ENCODE data around the gene SLC39A7.

The SLC39A7 gene

GRCh38 chr6:33236328-33236727 lies 35.7 kb downstream of the SLC39A7 start:
- H3K9me3 ChIP-seq (ENCODE audit: control insufficient read depth, insufficient read depth, low read length): no peaks in the 10 kb centered on the region
- no peak overlapping the region for H3K27ac ChIP-seq (ENCODE audit: low read depth, low read length)
- H3K36me3 ChIP-seq (ENCODE audit: control insufficient read depth, low read length): no peaks in the 10 kb centered on the region
- no peaks in the 10 kb centered on the region for H3K79me2 ChIP-seq (ENCODE audit: control insufficient read depth, low read length)
- no peak overlapping the region for H3K4me2 ChIP-seq (ENCODE audit: low read length)
- peaks cover 38% of the 10 kb centered on the region for H3K27me3 ChIP-seq (ENCODE audit: control insufficient read depth, low read length)
- no peaks in the 10 kb centered on the region for H4K20me1 ChIP-seq (ENCODE audit: control insufficient read depth, insufficient read depth, low read depth, low read length)
- H3K4me3 ChIP-seq (ENCODE audit: low read length): no peak overlapping the region
- no peaks in the 10 kb centered on the region for H3K9me2 ChIP-seq (replicated peaks; ENCODE audit: control insufficient read depth, low read length)
- H3K4me1 ChIP-seq (ENCODE audit: control insufficient read depth, low read length): no peaks in the 10 kb centered on the region
- no peak for TF ChIP-seq EZH2phosphoT487 (IDR thresholded peaks at IDR 0.05; ENCODE audit: borderline replicate concordance, low read length)
- H3F3A ChIP-seq (ENCODE audit: control insufficient read depth, insufficient read depth): no peaks in the 10 kb centered on the region

DNA sequence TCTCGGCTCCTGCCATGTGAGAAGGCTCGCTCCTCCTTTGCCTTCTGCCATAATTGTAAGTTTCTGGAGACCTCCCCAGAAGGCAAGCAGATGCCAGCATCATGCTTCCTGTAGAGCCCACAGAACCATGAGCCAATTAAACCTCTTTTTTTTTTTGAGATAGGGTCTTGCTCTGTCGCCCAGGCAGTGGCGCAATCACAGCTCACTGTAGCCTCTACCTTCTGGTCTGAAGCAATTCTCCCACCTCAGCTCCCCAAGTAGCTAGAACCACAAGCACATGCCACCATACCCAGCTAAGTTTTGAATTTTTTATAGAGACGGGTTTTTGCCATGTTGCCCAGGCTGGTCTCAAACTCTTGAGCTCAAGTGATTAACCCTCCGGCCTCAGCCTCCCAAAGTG lies 36.2 kb downstream of the SLC39A7 start:
- no peak overlapping the region for H3K4me2 ChIP-seq (ENCODE audit: low read length)
- H3K79me2 ChIP-seq (ENCODE audit: control insufficient read depth, low read length): no peaks in the 10 kb centered on the region

DNA sequence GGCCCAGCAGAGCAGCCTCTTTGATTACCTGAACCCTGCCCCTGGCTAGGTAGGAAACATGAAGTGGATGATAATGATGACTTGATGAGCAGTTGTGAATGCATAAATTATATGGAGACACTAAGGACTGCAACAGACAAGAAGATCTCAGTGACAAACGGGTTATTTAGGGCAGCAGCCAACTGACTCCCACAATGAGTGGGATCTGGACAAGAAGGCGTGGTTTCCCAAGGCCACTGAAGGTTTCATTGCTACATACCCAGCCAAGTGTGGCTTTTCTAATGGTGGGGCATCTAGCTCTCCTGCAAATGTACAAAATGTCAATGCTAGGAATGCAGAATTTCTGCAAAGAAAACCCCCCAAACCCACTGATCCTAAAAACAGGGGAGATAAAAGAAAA lies 37.1 kb downstream of the SLC39A7 start:
- H3K4me2 ChIP-seq (ENCODE audit: low read length): no peak overlapping the region
- H3K4me3 ChIP-seq (ENCODE audit: low read length): no peak overlapping the region
- no peaks in the 10 kb centered on the region for H3K9me3 ChIP-seq (ENCODE audit: control insufficient read depth, insufficient read depth, low read length)
- H3K36me3 ChIP-seq (ENCODE audit: control insufficient read depth, low read length): no peaks in the 10 kb centered on the region
- no peak overlapping the region for H3K27ac ChIP-seq (ENCODE audit: low read depth, low read length)
- no peaks in the 10 kb centered on the region for H3K9me2 ChIP-seq (replicated peaks; ENCODE audit: control insufficient read depth, low read length)
- peaks cover 42% of the 10 kb centered on the region for H3K27me3 ChIP-seq (ENCODE audit: control insufficient read depth, low read length)
- no peaks in the 10 kb centered on the region for H3K79me2 ChIP-seq (ENCODE audit: control insufficient read depth, low read length)
- no peak for TF ChIP-seq CTCF (IDR thresholded peaks at IDR 0.05; ENCODE audit: low read depth, low read length, poor library complexity, severe bottlenecking)
- no peak for TF ChIP-seq EZH2phosphoT487 (IDR thresholded peaks at IDR 0.05; ENCODE audit: borderline replicate concordance, low read length)
- H4K20me1 ChIP-seq (ENCODE audit: control insufficient read depth, insufficient read depth, low read depth, low read length): no peaks in the 10 kb centered on the region
- H3F3A ChIP-seq (ENCODE audit: control insufficient read depth, insufficient read depth): no peaks in the 10 kb centered on the region
- no peaks in the 10 kb centered on the region for H3K4me1 ChIP-seq (ENCODE audit: control insufficient read depth, low read length)

More for the DNA sequence above, 36.2 kb downstream of the SLC39A7 start:
- no peaks in the 10 kb centered on the region for H3K9me3 ChIP-seq (ENCODE audit: control insufficient read depth, insufficient read depth, low read length)
- no peak overlapping the region for H3K4me3 ChIP-seq (ENCODE audit: low read length)
- TF ChIP-seq EZH2phosphoT487 (IDR thresholded peaks at IDR 0.05; ENCODE audit: borderline replicate concordance, low read length): no peak
- no peak for TF ChIP-seq CTCF (IDR thresholded peaks at IDR 0.05; ENCODE audit: low read depth, low read length, poor library complexity, severe bottlenecking)
- H4K20me1 ChIP-seq (ENCODE audit: control insufficient read depth, insufficient read depth, low read depth, low read length): no peaks in the 10 kb centered on the region
- H3F3A ChIP-seq (ENCODE audit: control insufficient read depth, insufficient read depth): no peaks in the 10 kb centered on the region
- H3K27ac ChIP-seq (ENCODE audit: low read depth, low read length): no peak overlapping the region
- no peaks in the 10 kb centered on the region for H3K9me2 ChIP-seq (replicated peaks; ENCODE audit: control insufficient read depth, low read length)
- H3K27me3 ChIP-seq (ENCODE audit: control insufficient read depth, low read length): peaks cover 37% of the 10 kb centered on the region
- H3K4me1 ChIP-seq (ENCODE audit: control insufficient read depth, low read length): no peaks in the 10 kb centered on the region
- H3K36me3 ChIP-seq (ENCODE audit: control insufficient read depth, low read length): no peaks in the 10 kb centered on the region

GRCh38 chr6:33241968-33242367 lies 41.3 kb downstream of the SLC39A7 start:
- no peaks in the 10 kb centered on the region for H3K9me3 ChIP-seq (ENCODE audit: control insufficient read depth, insufficient read depth, low read length)
- H3K79me2 ChIP-seq (ENCODE audit: control insufficient read depth, low read length): no peaks in the 10 kb centered on the region
- no peak for TF ChIP-seq EZH2phosphoT487 (IDR thresholded peaks at IDR 0.05; ENCODE audit: borderline replicate concordance, low read length)
- no peak for TF ChIP-seq CTCF (IDR thresholded peaks at IDR 0.05; ENCODE audit: low read depth, low read length, poor library complexity, severe bottlenecking)
- peaks cover 28% of the 10 kb centered on the region for H3K27me3 ChIP-seq (ENCODE audit: control insufficient read depth, low read length)
- no peak overlapping the region for H3K27ac ChIP-seq (ENCODE audit: low read depth, low read length)
- no peaks in the 10 kb centered on the region for H3K36me3 ChIP-seq (ENCODE audit: control insufficient read depth, low read length)
- no peaks in the 10 kb centered on the region for H3K4me1 ChIP-seq (ENCODE audit: control insufficient read depth, low read length)
- H4K20me1 ChIP-seq (ENCODE audit: control insufficient read depth, insufficient read depth, low read depth, low read length): no peaks in the 10 kb centered on the region
- 0 out of 2 replicates have a peak, but pooled peaks cover 2% of the 10 kb centered on the region for H3F3A ChIP-seq (ENCODE audit: control insufficient read depth, insufficient read depth)
- no peak overlapping the region for H3K4me2 ChIP-seq (ENCODE audit: low read length)
- no peak overlapping the region for H3K4me3 ChIP-seq (ENCODE audit: low read length)
- H3K9me2 ChIP-seq (replicated peaks; ENCODE audit: control insufficient read depth, low read length): no peaks in the 10 kb centered on the region
